Measurements from ENCODE around the gene DNTT.

DNA sequence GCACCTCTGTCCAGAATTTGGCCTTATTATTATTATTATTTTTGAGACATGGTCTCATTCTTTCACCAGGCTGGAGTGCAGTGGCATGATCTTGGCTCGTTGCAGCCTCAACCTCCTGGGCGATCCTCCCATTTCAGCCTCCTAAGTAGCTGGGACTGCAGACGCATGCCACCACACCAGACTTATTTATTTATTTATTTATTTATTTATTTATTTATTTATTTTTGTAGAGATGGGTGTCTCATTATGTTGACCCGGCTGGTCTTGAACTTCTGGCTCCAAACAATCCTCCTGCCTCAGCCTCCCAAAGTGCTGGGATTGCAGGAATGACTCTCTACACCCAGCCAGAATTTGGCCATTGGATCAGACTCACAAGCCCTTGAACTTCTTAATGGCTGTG, 39.3 kb upstream of the DNTT start:
- TF ChIP-seq EZH2 (IDR thresholded peaks at IDR 0.05) (no peak), POLR2AphosphoS5 (IDR thresholded peaks at IDR 0.05; ENCODE audit: borderline replicate concordance, low read depth, low read length) (no peak)

Data from SK-N-MC (cell line).